Trophoblast cell (in vitro differentiated cells and primary cell): ENCODE measurements around the gene ARHGAP26.

Experiments
- DNase-seq, 2 donors: peaks; one replicate each; pipeline ENCODE4 v3.0.0-alpha.2; 2016
- H2AFZ ChIP-seq: 2 replicates; pipeline ENCODE4 v1.6.1; 2013; ENCODE audit warnings: low read length, moderate library complexity, mild to moderate bottlenecking; ENCODE audit not compliant: insufficient read depth, poor library complexity
- H2AK5ac ChIP-seq: 2 replicates; pipeline ENCODE4 v1.6.1; 2013; ENCODE audit warnings: mild to moderate bottlenecking, low read length
- H2BK120ac ChIP-seq: 2 replicates; pipeline ENCODE4 v1.6.1; 2013; ENCODE audit warnings: low read length, mild to moderate bottlenecking, moderate library complexity; ENCODE audit not compliant: insufficient read depth, poor library complexity
- H2BK12ac ChIP-seq: 2 replicates; pipeline ENCODE4 v1.6.1; 2013; ENCODE audit warnings: mild to moderate bottlenecking, low read length, moderate library complexity
- H2BK5ac ChIP-seq: 2 replicates; pipeline ENCODE4 v1.6.1; 2013; ENCODE audit warnings: low read length, low read depth, moderate library complexity, mild to moderate bottlenecking; ENCODE audit not compliant: poor library complexity
- H3K14ac ChIP-seq: 2 replicates; pipeline ENCODE4 v1.6.1; 2013; ENCODE audit warnings: mild to moderate bottlenecking, low read length
- H3K18ac ChIP-seq: 2 replicates; pipeline ENCODE4 v1.6.1; 2013; ENCODE audit warnings: mild to moderate bottlenecking, low read length
- H3K23ac ChIP-seq: 2 replicates; pipeline ENCODE4 v1.6.1; 2013; ENCODE audit warnings: low read length
- H3K27ac ChIP-seq: 2 replicates; pipeline ENCODE4 v1.5.1; 2013; ENCODE audit warnings: low read depth, mild to moderate bottlenecking, inconsistent platforms, low read length, moderate library complexity
- H3K27me3 ChIP-seq: 2 replicates; pipeline ENCODE4 v1.6.1; 2013; ENCODE audit warnings: inconsistent platforms, mild to moderate bottlenecking, low read length, moderate library complexity; ENCODE audit not compliant: insufficient read depth
- H3K36me3 ChIP-seq, 2 experiments: 1 replicate in 1 of 2; 2 replicates in 1 of 2; pipeline ENCODE4 v1.6.1; 2013; ENCODE audit warnings: low read length in 2 of 2, mild to moderate bottlenecking in 2 of 2, moderate library complexity in 1 of 2; ENCODE audit not compliant: insufficient read depth in 2 of 2, control insufficient read depth in 1 of 2
- H3K4ac ChIP-seq: 2 replicates; pipeline ENCODE4 v1.6.1; 2013; ENCODE audit warnings: low read depth, mild to moderate bottlenecking, low read length, moderate library complexity
- H3K4me1 ChIP-seq, 2 experiments: 1 replicate in 1 of 2; 2 replicates in 1 of 2; pipeline ENCODE4 v1.6.1; 2013; ENCODE audit warnings: low read length in 2 of 2, mild to moderate bottlenecking in 2 of 2, moderate library complexity in 1 of 2; ENCODE audit not compliant: insufficient read depth in 2 of 2, control insufficient read depth in 1 of 2
- H3K4me2 ChIP-seq: 2 replicates; pipeline ENCODE4 v1.6.1; 2013; ENCODE audit warnings: inconsistent platforms, mild to moderate bottlenecking, low read length, moderate library complexity
- H3K4me3 ChIP-seq: 2 replicates; pipeline ENCODE4 v1.5.1; 2013; ENCODE audit warnings: mild to moderate bottlenecking, low read depth, low read length, inconsistent platforms
- H3K79me1 ChIP-seq: one replicate; pipeline ENCODE4 v1.6.1; 2013; ENCODE audit warnings: low read length
- H3K79me2 ChIP-seq: 2 replicates; pipeline ENCODE4 v1.6.1; 2013; ENCODE audit warnings: low read length, mild to moderate bottlenecking; ENCODE audit not compliant: control insufficient read depth, insufficient read depth, poor library complexity
- H3K9ac ChIP-seq: 2 replicates; pipeline ENCODE4 v1.6.1; 2013; ENCODE audit warnings: mild to moderate bottlenecking, low read length
- H3K9me3 ChIP-seq: 2 replicates; pipeline ENCODE4 v1.6.1; 2013; ENCODE audit warnings: low read depth, mild to moderate bottlenecking, control low read depth, inconsistent platforms, low read length; ENCODE audit not compliant: insufficient read depth
- H4K12ac ChIP-seq: 2 replicates; pipeline ENCODE4 v1.6.1; 2013; ENCODE audit warnings: low read depth, mild to moderate bottlenecking, low read length, moderate library complexity
- H4K8ac ChIP-seq: 2 replicates; pipeline ENCODE4 v1.6.1; 2013; ENCODE audit warnings: low read depth, mild to moderate bottlenecking, low read length, moderate library complexity
- H4K91ac ChIP-seq: one replicate; pipeline ENCODE4 v1.6.1; 2013; ENCODE audit warnings: low read depth, mild to moderate bottlenecking, low read length, moderate library complexity
- WGBS: extraction: QIAGEN DNeasy Blood & Tissue Kit; methylation state at CpG from one replicate; pipeline ENCODE4 v1.1.7; 2013; ENCODE audit warnings: missing lambda C conversion rate; ENCODE audit not compliant: insufficient read length, insufficient coverage; ENCODE audit errors: extremely low coverage; 5-methylcytosine and 5-hydroxymethylcytosine counted together

Gene ARHGAP26

DNA sequence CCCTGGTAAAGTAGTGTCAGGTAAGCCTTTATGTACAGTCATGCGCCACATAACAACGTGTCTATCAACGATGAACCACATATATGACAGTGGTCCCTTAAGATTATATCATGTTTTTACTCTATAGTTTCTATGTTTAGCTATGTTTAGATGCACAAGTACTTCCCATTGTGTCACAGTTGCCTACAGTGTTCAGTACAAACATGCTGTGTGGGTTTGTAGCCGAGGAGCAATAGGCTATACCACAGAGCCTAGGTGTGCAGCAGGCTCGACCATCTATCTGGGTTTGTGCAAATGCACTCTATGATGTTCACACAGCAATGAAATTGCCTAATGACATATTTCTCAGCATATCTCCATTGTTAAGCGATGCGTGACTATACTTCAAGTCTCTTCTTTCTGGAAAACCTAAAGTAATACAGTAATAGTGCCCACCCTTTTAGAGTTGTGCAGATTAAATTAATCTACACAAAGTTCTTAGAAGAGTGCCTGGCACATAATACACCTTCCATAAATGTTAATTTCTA lies 295.9 kb downstream of the ARHGAP26 start:
- Histone ChIP-seq H3K79me1 (no peaks in the 10 kb centered on the region), H3K4me2 (no peak overlapping the region), H2BK120ac (no peak overlapping the region), H2BK12ac (no peak overlapping the region), H4K12ac (no peak overlapping the region), H3K23ac (no peak overlapping the region), H3K9me3 (no peaks in the 10 kb centered on the region), H2AK5ac (no peak overlapping the region), H2BK5ac (no peak overlapping the region), H3K4me3 (no peak overlapping the region), H3K27me3 (no peaks in the 10 kb centered on the region), H3K4me1 (no peaks in the 10 kb centered on the region), H4K8ac (no peak overlapping the region), H3K36me3 (no peaks in the 10 kb centered on the region), H4K91ac (no peak overlapping the region), H3K27ac (no peak overlapping the region), H3K79me2 (no peaks in the 10 kb centered on the region), H3K18ac (no peak overlapping the region), H3K9ac (no peak overlapping the region), H2AFZ (no peak overlapping the region), H3K4ac (no peak overlapping the region), H3K14ac (no peak overlapping the region)
- DNase-seq, result no peak
- WGBS, result no CpG with 5 or more reads among the region's 7 CpGs

DNA sequence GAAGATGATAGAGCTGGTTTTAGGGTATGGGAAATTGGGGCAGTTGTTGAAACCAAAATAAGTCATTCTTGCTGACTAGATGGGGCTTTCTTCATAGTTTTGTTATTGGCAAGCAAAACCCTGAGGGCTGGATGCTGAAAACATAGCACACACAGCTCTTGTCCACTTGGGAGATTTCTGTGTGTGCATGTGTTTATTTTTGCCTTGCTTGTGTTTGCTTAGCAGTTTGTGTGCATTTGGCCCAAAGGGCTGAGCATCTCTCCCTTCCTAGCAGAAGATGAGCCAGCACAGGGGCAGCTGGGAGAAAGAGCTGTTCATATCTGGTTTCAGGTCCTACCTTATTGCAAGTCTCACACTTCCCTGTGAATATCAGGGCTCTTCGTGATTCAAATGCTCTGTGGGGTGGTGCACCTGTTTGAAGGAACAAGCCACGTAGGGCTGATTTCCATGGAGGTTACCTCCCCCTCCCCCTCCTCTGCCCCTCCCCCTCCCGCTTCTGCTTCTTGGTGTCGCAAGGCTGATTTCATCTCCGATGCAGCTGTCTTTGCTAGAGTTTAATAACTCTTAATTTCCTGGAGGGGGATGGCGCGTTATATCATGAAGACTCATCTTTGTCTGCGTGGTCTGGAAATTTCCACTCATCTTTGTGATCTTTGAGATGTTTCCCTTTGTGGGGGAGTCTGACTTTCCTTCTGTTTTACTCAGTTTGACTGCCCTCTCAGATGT lies 296.5 kb downstream of the ARHGAP26 start:
- Histone ChIP-seq H4K8ac (no peak overlapping the region), H3K79me2 (no peaks in the 10 kb centered on the region), H4K91ac (no peak overlapping the region), H2BK120ac (no peak overlapping the region), H3K79me1 (no peaks in the 10 kb centered on the region), H3K14ac (no peak overlapping the region), H2BK5ac (no peak overlapping the region), H2BK12ac (no peak overlapping the region), H4K12ac (no peak overlapping the region), H3K9me3 (no peaks in the 10 kb centered on the region), H2AFZ (no peak overlapping the region), H3K23ac (no peak overlapping the region), H3K27ac (no peak overlapping the region), H3K4me1 (no peaks in the 10 kb centered on the region), H3K36me3 (no peaks in the 10 kb centered on the region), H3K9ac (no peak overlapping the region), H3K4ac (no peak overlapping the region), H3K4me2 (no peak overlapping the region), H3K18ac (no peak overlapping the region), H3K4me3 (no peak overlapping the region), H3K27me3 (no peaks in the 10 kb centered on the region), H2AK5ac (no peak overlapping the region)
- DNase-seq, result no peak
- no CpG with 5 or more reads among the region's 8 CpGs for WGBS

DNA sequence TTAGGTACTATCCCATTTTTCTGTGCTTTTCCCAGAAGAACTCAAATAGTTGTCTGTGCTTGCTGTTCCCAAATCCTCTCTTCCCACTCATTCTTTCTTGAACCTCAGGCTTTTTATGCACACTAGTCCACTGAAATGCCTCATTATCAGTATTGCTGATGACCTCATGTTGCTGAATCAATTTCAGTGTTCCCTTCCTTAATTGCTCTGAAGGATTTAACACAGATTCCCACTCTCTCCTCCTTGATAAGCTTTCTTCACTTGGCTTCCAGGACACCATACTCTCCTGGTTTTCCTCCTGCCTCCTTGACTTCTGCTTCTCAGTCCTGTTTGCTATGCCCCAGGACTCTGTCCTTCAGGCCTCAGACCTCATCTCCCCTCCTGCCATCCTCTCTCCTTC lies 298.5 kb downstream of the ARHGAP26 start:
- no peaks in the 10 kb centered on the region for H3K79me2 ChIP-seq
- no peak overlapping the region for H3K4ac ChIP-seq

DNA sequence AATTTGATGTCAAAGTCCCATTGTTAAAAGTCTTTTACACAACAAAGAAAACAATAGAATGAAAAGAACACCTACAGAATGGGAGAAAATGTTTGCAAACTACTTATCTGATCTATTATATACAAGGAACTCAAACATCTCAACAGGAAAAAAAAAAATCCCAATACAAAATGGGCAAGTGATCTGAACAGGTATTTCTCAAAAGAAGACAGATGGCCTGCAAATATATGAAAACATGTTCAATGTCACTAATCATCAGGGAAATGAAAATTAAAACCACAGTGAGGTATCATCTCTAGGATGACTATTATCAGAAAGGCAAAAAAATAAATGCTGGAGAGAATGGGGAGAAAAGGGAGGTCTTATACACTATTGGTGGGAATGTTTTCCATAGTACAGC lies 301.8 kb downstream of the ARHGAP26 start:
- no peaks in the 10 kb centered on the region for H3K27me3 ChIP-seq
- H2AFZ ChIP-seq, result no peak overlapping the region
- no peaks in the 10 kb centered on the region for H3K4me1 ChIP-seq
- DNase-seq, result no peak
- H2BK120ac ChIP-seq, result no peak overlapping the region
- no peak overlapping the region for H2BK12ac ChIP-seq
- no peak overlapping the region for H4K91ac ChIP-seq
- no peak overlapping the region for H3K27ac ChIP-seq
- H3K9ac ChIP-seq, result no peak overlapping the region
- no peak overlapping the region for H4K8ac ChIP-seq
- no peak overlapping the region for H3K4ac ChIP-seq
- no peak overlapping the region for H3K18ac ChIP-seq
- H3K36me3 ChIP-seq, result no peaks in the 10 kb centered on the region
- H3K4me3 ChIP-seq, result no peak overlapping the region
- H3K23ac ChIP-seq, result no peak overlapping the region
- H3K4me2 ChIP-seq, result no peak overlapping the region
- no peak overlapping the region for H2BK5ac ChIP-seq
- H4K12ac ChIP-seq, result no peak overlapping the region
- no peak overlapping the region for H3K14ac ChIP-seq
- H3K9me3 ChIP-seq, result peaks cover 1% of the 10 kb centered on the region
- H2AK5ac ChIP-seq, result no peak overlapping the region
- H3K79me1 ChIP-seq, result no peaks in the 10 kb centered on the region
- no peaks in the 10 kb centered on the region for H3K79me2 ChIP-seq

More for the DNA sequence above, 298.5 kb downstream of the ARHGAP26 start:
- Histone ChIP-seq H4K12ac (no peak overlapping the region), H3K4me3 (no peak overlapping the region), H2BK12ac (no peak overlapping the region), H2BK120ac (no peak overlapping the region), H4K8ac (no peak overlapping the region), H3K23ac (no peak overlapping the region), H3K9ac (no peak overlapping the region), H3K18ac (no peak overlapping the region), H2AFZ (no peak overlapping the region), H2AK5ac (no peak overlapping the region), H3K36me3 (no peaks in the 10 kb centered on the region), H3K14ac (no peak overlapping the region), H3K4me2 (no peak overlapping the region), H3K4me1 (no peaks in the 10 kb centered on the region), H3K27me3 (no peaks in the 10 kb centered on the region), H3K79me1 (no peaks in the 10 kb centered on the region), H3K9me3 (no peaks in the 10 kb centered on the region), H2BK5ac (no peak overlapping the region), H4K91ac (no peak overlapping the region), H3K27ac (no peak overlapping the region)
- no peak for DNase-seq
